T-helper 2 cell treated with Interferon-gamma antibody and Interleukin-4, amounts not matched to agents 5 μg/mL and 100 μg/mL, for 36 hours (primary cell): ENCODE data around the gene KAZN.

Source experiments
- DNase-seq: peaks from one replicate; pipeline ENCODE4 v3.0.0; 2021; ENCODE audit warnings: low spot score
- H3K27ac Mint-ChIP-seq: one replicate; pipeline ENCODE4 v1.8.0; 2021; ENCODE audit warnings: mild to moderate bottlenecking, mixed read lengths
- H3K27me3 Mint-ChIP-seq: one replicate; pipeline ENCODE4 v1.8.0; 2021; ENCODE audit warnings: low read depth, mixed read lengths
- H3K36me3 Mint-ChIP-seq: one replicate; pipeline ENCODE4 v1.8.0; 2021; ENCODE audit warnings: low read depth, mixed read lengths
- H3K4me1 Mint-ChIP-seq: one replicate; pipeline ENCODE4 v1.8.0; 2021; ENCODE audit warnings: low read depth, mixed read lengths
- H3K4me3 Mint-ChIP-seq: one replicate; pipeline ENCODE4 v1.8.0; 2022; ENCODE audit warnings: mild to moderate bottlenecking, moderate library complexity, mixed read lengths
- H3K9me3 Mint-ChIP-seq: one replicate; pipeline ENCODE4 v1.8.0; 2021; ENCODE audit warnings: mixed read lengths

Gene KAZN

GRCh38 chr1:14924455-14925331 lies 326.2 kb downstream of the KAZN start:
- no peak overlapping the region for H3K27ac Mint-ChIP-seq
- H3K9me3 Mint-ChIP-seq = no peaks in the 10 kb centered on the region
- peak; percentile 7 for DNase-seq
- H3K4me1 Mint-ChIP-seq = peaks cover 4% of the 10 kb centered on the region
- H3K27me3 Mint-ChIP-seq = peaks cover 51% of the 10 kb centered on the region
- peak overlapping the region; percentile 64 for H3K4me3 Mint-ChIP-seq
- no peaks in the 10 kb centered on the region for H3K36me3 Mint-ChIP-seq

- no peaks in the 10 kb centered on the region for H3K36me3 Mint-ChIP-seq
- H3K27ac Mint-ChIP-seq = no peak overlapping the region
- peaks cover 4% of the 10 kb centered on the region for H3K4me1 Mint-ChIP-seq
- peaks cover 51% of the 10 kb centered on the region for H3K27me3 Mint-ChIP-seq
- no peaks in the 10 kb centered on the region for H3K9me3 Mint-ChIP-seq
- peak overlapping the region; percentile 64 for H3K4me3 Mint-ChIP-seq
- no peak for DNase-seq
Observed at GRCh38 chr1:14925336-14926136, 327.1 kb downstream of the KAZN start.

GRCh38 chr1:14926229-14926628 lies 327.7 kb downstream of the KAZN start:
- Mint-ChIP-seq H3K27me3 (peaks cover 49% of the 10 kb centered on the region), H3K4me3 (peak overlapping the region; percentile 5), H3K9me3 (no peaks in the 10 kb centered on the region), H3K36me3 (no peaks in the 10 kb centered on the region), H3K27ac (no peak overlapping the region), H3K4me1 (peaks cover 4% of the 10 kb centered on the region)
- no peak for DNase-seq

- H3K27me3 Mint-ChIP-seq = peaks cover 43% of the 10 kb centered on the region
- no peaks in the 10 kb centered on the region for H3K36me3 Mint-ChIP-seq
- H3K27ac Mint-ChIP-seq = no peak overlapping the region
- no peaks in the 10 kb centered on the region for H3K9me3 Mint-ChIP-seq
- peaks cover 4% of the 10 kb centered on the region for H3K4me1 Mint-ChIP-seq
- H3K4me3 Mint-ChIP-seq = no peak overlapping the region
- no peak for DNase-seq
Observed at GRCh38 chr1:14926818-14927575, 328.5 kb downstream of the KAZN start.

GRCh38 chr1:14928412-14928811 lies 329.9 kb downstream of the KAZN start:
- H3K9me3 Mint-ChIP-seq = no peaks in the 10 kb centered on the region
- H3K4me3 Mint-ChIP-seq = no peak overlapping the region
- no peak for DNase-seq
- no peaks in the 10 kb centered on the region for H3K36me3 Mint-ChIP-seq
- no peak overlapping the region for H3K27ac Mint-ChIP-seq
- H3K27me3 Mint-ChIP-seq = peaks cover 33% of the 10 kb centered on the region
- H3K4me1 Mint-ChIP-seq = peaks cover 4% of the 10 kb centered on the region

GRCh38 chr1:14928886-14929546 lies 330.5 kb downstream of the KAZN start:
- H3K4me1 Mint-ChIP-seq = peaks cover 4% of the 10 kb centered on the region
- H3K9me3 Mint-ChIP-seq = no peaks in the 10 kb centered on the region
- H3K27me3 Mint-ChIP-seq = peaks cover 30% of the 10 kb centered on the region
- DNase-seq = no peak
- no peak overlapping the region for H3K27ac Mint-ChIP-seq
- no peaks in the 10 kb centered on the region for H3K36me3 Mint-ChIP-seq
- H3K4me3 Mint-ChIP-seq = no peak overlapping the region

GRCh38 chr1:14929547-14930246 lies 331.2 kb downstream of the KAZN start:
- no peaks in the 10 kb centered on the region for H3K36me3 Mint-ChIP-seq
- DNase-seq = no peak
- H3K4me1 Mint-ChIP-seq = peaks cover 4% of the 10 kb centered on the region
- H3K27me3 Mint-ChIP-seq = peaks cover 30% of the 10 kb centered on the region
- H3K4me3 Mint-ChIP-seq = no peak overlapping the region
- no peaks in the 10 kb centered on the region for H3K9me3 Mint-ChIP-seq
- no peak overlapping the region for H3K27ac Mint-ChIP-seq

GRCh38 chr1:14930247-14930965 lies 331.9 kb downstream of the KAZN start:
- Mint-ChIP-seq H3K4me1 (peaks cover 1% of the 10 kb centered on the region), H3K4me3 (no peak overlapping the region), H3K27ac (no peak overlapping the region), H3K27me3 (peaks cover 24% of the 10 kb centered on the region), H3K36me3 (no peaks in the 10 kb centered on the region), H3K9me3 (no peaks in the 10 kb centered on the region)
- no peak for DNase-seq

GRCh38 chr1:14932034-14932638 lies 333.7 kb downstream of the KAZN start:
- H3K4me1 Mint-ChIP-seq = no peaks in the 10 kb centered on the region
- no peak overlapping the region for H3K4me3 Mint-ChIP-seq
- H3K36me3 Mint-ChIP-seq = no peaks in the 10 kb centered on the region
- no peak for DNase-seq
- H3K9me3 Mint-ChIP-seq = no peaks in the 10 kb centered on the region
- H3K27me3 Mint-ChIP-seq = peaks cover 8% of the 10 kb centered on the region
- H3K27ac Mint-ChIP-seq = no peak overlapping the region

GRCh38 chr1:14934867-14935266 lies 336.4 kb downstream of the KAZN start:
- Mint-ChIP-seq H3K27ac (no peak overlapping the region), H3K36me3 (no peaks in the 10 kb centered on the region), H3K4me3 (no peak overlapping the region), H3K9me3 (no peaks in the 10 kb centered on the region), H3K4me1 (no peaks in the 10 kb centered on the region), H3K27me3 (no peaks in the 10 kb centered on the region)
- DNase-seq = no peak

- Mint-ChIP-seq H3K27ac (no peak overlapping the region), H3K27me3 (no peaks in the 10 kb centered on the region), H3K36me3 (no peaks in the 10 kb centered on the region), H3K9me3 (no peaks in the 10 kb centered on the region), H3K4me1 (no peaks in the 10 kb centered on the region), H3K4me3 (no peak overlapping the region)
- DNase-seq = no peak
Observed at GRCh38 chr1:14936815-14937214, 338.3 kb downstream of the KAZN start.

- Mint-ChIP-seq H3K27ac (no peak overlapping the region), H3K9me3 (no peaks in the 10 kb centered on the region), H3K36me3 (no peaks in the 10 kb centered on the region), H3K27me3 (no peaks in the 10 kb centered on the region), H3K4me1 (no peaks in the 10 kb centered on the region), H3K4me3 (no peak overlapping the region)
- no peak for DNase-seq
Observed at GRCh38 chr1:14937288-14937949, 338.9 kb downstream of the KAZN start.
